HepG2 (cell line): ENCODE measurements around the gene IGLON5. TPM values are rescaled to one million over a fixed set of nuclear protein-coding genes. Genes with fewer than 3 reads are reported as not detected.

Experiments
- ATF3 ChIP-seq: sonication (generic); formaldehyde crosslinking; IDR thresholded peaks from 2 replicates; pipeline ENCODE4 v1.4.0; 2020; ENCODE audit warnings: missing genetic modification reagents
- DR1 ChIP-seq: sonication (generic); formaldehyde crosslinking; IDR thresholded peaks from 2 replicates; pipeline ENCODE4 v1.8.0; 2021; ENCODE audit warnings: mild to moderate bottlenecking, missing genetic modification reagents, inconsistent platforms
- HNRNPL ChIP-seq: fragments of 200-400 bp; formaldehyde crosslinking; IDR thresholded peaks from 2 replicates; pipeline ENCODE4 v1.6.1; 2017; ENCODE audit warnings: mild to moderate bottlenecking, low read depth, low read length
- HOXA9 ChIP-seq: sonication (generic); formaldehyde crosslinking; IDR thresholded peaks from 2 replicates; pipeline ENCODE4 v1.8.1; 2022; ENCODE audit warnings: missing genetic modification reagents, mild to moderate bottlenecking, moderate library complexity, borderline replicate concordance
- ISL2 ChIP-seq: sonication (generic); formaldehyde crosslinking; IDR thresholded peaks from 2 replicates; pipeline ENCODE4 v1.5.0; 2020; ENCODE audit warnings: missing genetic modification reagents
- NFE2L1 ChIP-seq: sonication (generic); formaldehyde crosslinking; IDR thresholded peaks from 2 replicates; pipeline ENCODE4 v1.4.0; 2020; ENCODE audit warnings: missing genetic modification reagents, mild to moderate bottlenecking, borderline replicate concordance
- RBM22 ChIP-seq: fragments of 200-400 bp; formaldehyde crosslinking; optimal IDR thresholded peaks from 2 replicates; pipeline ENCODE3; 2017; ENCODE audit warnings: mild to moderate bottlenecking, low read length, moderate library complexity
- RNF2 ChIP-seq: fragments of 450-650 bp; conservative IDR thresholded peaks from 2 replicates; pipeline ENCODE4 v1.6.1; 2016; ENCODE audit warnings: low read depth
- TFAP4 ChIP-seq: sonication (generic); IDR thresholded peaks from 2 replicates; pipeline ENCODE4 v1.6.1; 2016; ENCODE audit warnings: low read depth, borderline replicate concordance
- TGIF2 ChIP-seq: IDR thresholded peaks from 2 replicates; pipeline ENCODE4 v1.6.1; 2016; ENCODE audit warnings: control low read depth, missing compliant biosample characterization
- ZBTB34 ChIP-seq: sonication (generic); formaldehyde crosslinking; IDR thresholded peaks from 2 replicates; pipeline ENCODE4 v1.8.0; 2022; ENCODE audit warnings: mild to moderate bottlenecking, missing genetic modification reagents
- ZBTB46 ChIP-seq: sonication (generic); formaldehyde crosslinking; IDR thresholded peaks from 2 replicates; pipeline ENCODE4 v1.4.0; 2020; ENCODE audit warnings: mild to moderate bottlenecking, missing genetic modification reagents, borderline replicate concordance
- ZNF143 ChIP-seq: sonication (generic); formaldehyde crosslinking; IDR thresholded peaks from 2 replicates; pipeline ENCODE4 v1.4.0; 2020; ENCODE audit warnings: missing genetic modification reagents
- ZNF275 ChIP-seq: sonication (generic); formaldehyde crosslinking; IDR thresholded peaks from 2 replicates; pipeline ENCODE4 v1.8.0; 2022; ENCODE audit warnings: missing genetic modification reagents, mild to moderate bottlenecking, inconsistent platforms, borderline replicate concordance
- ZNF280B ChIP-seq: sonication (generic); formaldehyde crosslinking; IDR thresholded peaks from 2 replicates; pipeline ENCODE4 v1.5.0; 2020; ENCODE audit warnings: missing genetic modification reagents, mild to moderate bottlenecking, borderline replicate concordance
- ZNF510 ChIP-seq: sonication (generic); formaldehyde crosslinking; IDR thresholded peaks from 2 replicates; pipeline ENCODE4 v1.4.0; 2020; ENCODE audit warnings: low read depth, mild to moderate bottlenecking, missing genetic modification reagents
- ZNF550 ChIP-seq: sonication (generic); formaldehyde crosslinking; IDR thresholded peaks from 2 replicates; pipeline ENCODE4 v1.4.0; 2020; ENCODE audit warnings: mild to moderate bottlenecking, missing genetic modification reagents, borderline replicate concordance
- ZNF572 ChIP-seq: sonication (generic); formaldehyde crosslinking; IDR thresholded peaks from 2 replicates; pipeline ENCODE4 v1.5.1; 2020; ENCODE audit warnings: mild to moderate bottlenecking, missing genetic modification reagents
- ZNF850 ChIP-seq: sonication (generic); formaldehyde crosslinking; conservative IDR thresholded peaks from 2 replicates; pipeline ENCODE4 v1.9.0; 2021; ENCODE audit warnings: mild to moderate bottlenecking, missing genetic modification reagents
- ZNF878 ChIP-seq: sonication (generic); formaldehyde crosslinking; IDR thresholded peaks from 2 replicates; pipeline ENCODE4 v1.8.1; 2023; ENCODE audit warnings: mild to moderate bottlenecking, missing genetic modification reagents, moderate library complexity
- ZSCAN12 ChIP-seq: sonication (generic); formaldehyde crosslinking; IDR thresholded peaks from 2 replicates; pipeline ENCODE4 v1.9.0; 2021; ENCODE audit warnings: mild to moderate bottlenecking, missing genetic modification reagents
- ZSCAN21 ChIP-seq: sonication (generic); formaldehyde crosslinking; IDR thresholded peaks from 2 replicates; pipeline ENCODE4 v1.8.0; 2022; ENCODE audit warnings: mild to moderate bottlenecking, missing genetic modification reagents, moderate library complexity, borderline replicate concordance
- polyA plus RNA-seq, 8 experiments: library from polyadenylated mRNA; depleted of rRNA in 3 of 8; stranded (reverse) in 7 of 8; unstranded in 1 of 8; fragments of >200 nt; fragmentation: Illumina TruSeq in 4 of 8; extraction: Trizol in 4 of 8; gene quantifications; 2 replicates each; pipeline versions ENCODE4 v1.2.1 to v1.2.3, GENCODE V29; 2011 to 2016; ENCODE audit warnings: low read depth in 4 of 8, missing spikeins in 1 of 8, mixed read lengths in 1 of 8; ENCODE audit not compliant: insufficient read depth in 1 of 8
- total RNA-seq, 5 experiments: library from RNA; depleted of rRNA; stranded (reverse); fragments of >200 nt; fragmentation: Illumina TruSeq; extraction: Trizol; gene quantifications; 2 replicates each; pipeline ENCODE4 v1.2.3, GENCODE V29; 2016; ENCODE audit warnings: low read depth in 1 of 5

The IGLON5 gene
- total and polyA plus RNA-seq, 2 of the 13 experiments (the other 11 are each of a cell fraction or from before 2014, with no cell fraction given), result 0.04 to 5.7 TPM

GRCh38 chr19:51366389-51367254, 55.2 kb downstream of the IGLON5 start (continued):
- TF ChIP-seq TGIF2 (CRISPR knock-in tag) (peak; percentile 73), ISL2 (CRISPR knock-in tag) (peak; percentile 32; the same call in 1 of the 2 replicates), ZSCAN12 (CRISPR knock-in tag) (no peak), ZNF280B (no peak; the same call in 1 of the 2 replicates), TFAP4 (no peak), ATF3 (no peak), RBM22 (peak; percentile 99), ZSCAN21 (CRISPR knock-in tag) (peak; percentile 22; the same call in 1 of the 2 replicates), RNF2 (no peak), HOXA9 (CRISPR knock-in tag) (no peak), ZNF572 (CRISPR knock-in tag) (no peak), ZNF275 (CRISPR knock-in tag) (no peak), ZNF850 (CRISPR knock-in tag) (no peak), ZNF510 (CRISPR knock-in tag) (no peak), ZNF143 (CRISPR knock-in tag) (no peak), ZNF550 (no peak), ZNF878 (CRISPR knock-in tag) (0 out of 2 replicates have a peak, but pooled peaks have one; percentile 27), NFE2L1 (CRISPR knock-in tag) (no peak), ZBTB34 (CRISPR knock-in tag) (0 out of 2 replicates have a peak, but pooled peaks have one; percentile 54), HNRNPL (peak; percentile 62; the same call in 1 of the 2 replicates), ZBTB46 (CRISPR knock-in tag) (no peak), DR1 (CRISPR knock-in tag) (no peak; the same call in 1 of the 2 replicates)
